Measurements from ENCODE around the gene SH2D1B.

GRCh38 chr1:162397943-162398560 lies 13.9 kb downstream of the SH2D1B start:
- TF ChIP-seq NFXL1 (IDR thresholded peaks at IDR 0.05; ENCODE audit: borderline replicate concordance) (no peak), YY1 (IDR thresholded peaks at IDR 0.05; ENCODE audit: low read depth, low read length) (no peak), REST (IDR thresholded peaks at IDR 0.05; ENCODE audit: low read depth, low read length) (no peak), HDAC2 (IDR thresholded peaks at IDR 0.05) (no peak), POLR2A (IDR thresholded peaks at IDR 0.05; ENCODE audit: low read depth, low read length) (no peak), CBFB (IDR thresholded peaks at IDR 0.05; ENCODE audit: low read depth) (no peak), TCF12 (IDR thresholded peaks at IDR 0.05; ENCODE audit: low read depth, low read length) (no peak), MYC (IDR thresholded peaks at IDR 0.05; ENCODE audit: insufficient read depth, insufficient read length, insufficient replicate concordance, low read length, severe bottlenecking) (no peak), SMC3 (IDR thresholded peaks at IDR 0.05; ENCODE audit: borderline replicate concordance, low read length) (no peak), CTCF (IDR thresholded peaks at IDR 0.05 in 2 of 3, conservative IDR thresholded peaks at IDR 0.05 in 1 of 3; ENCODE audit: control insufficient read depth in 2 of 3, extremely low read depth in 1 of 3, insufficient read depth in 1 of 3, low read depth in 3 of 3, low read length in 3 of 3) (no peak), RFX5 (IDR thresholded peaks at IDR 0.05; ENCODE audit: low read depth, low read length) (no peak)
